ENCODE measurements around the gene EPHA7. TPM values are rescaled to one million over a fixed set of nuclear protein-coding genes. Genes with fewer than 3 reads are reported as not detected.

EPHA7 gene
- total and polyA plus RNA-seq, 2 experiments from 2014 or later: 6.9 to 19.2 TPM

- H2AFZ ChIP-seq: no peak overlapping the region
- 82% methylated on average over 3 of the region's 3 CpGs for WGBS (ENCODE audit: low lambda C conversion rate, missing lambda C conversion rate)
- no peak for TF ChIP-seq EZH2phosphoT487 (IDR thresholded peaks at IDR 0.05; ENCODE audit: low read depth, severe bottlenecking, unreplicated experiment)
- no peak for TF ChIP-seq EZH2 (IDR thresholded peaks at IDR 0.05; ENCODE audit: borderline replicate concordance)
- TF ChIP-seq CTCF (IDR thresholded peaks at IDR 0.05; ENCODE audit: poor library complexity): no peak
- H3K4me3 ChIP-seq: no peak overlapping the region
- no peaks in the 10 kb centered on the region for H4K20me1 ChIP-seq (ENCODE audit: insufficient read depth, poor library complexity, severe bottlenecking)
- H3K4me2 ChIP-seq: no peak overlapping the region
- no peak overlapping the region for H3K27ac ChIP-seq
- no peaks in the 10 kb centered on the region for H3K79me2 ChIP-seq
- no peaks in the 10 kb centered on the region for H3K9me2 ChIP-seq (replicated peaks; ENCODE audit: insufficient read depth)
- no peaks in the 10 kb centered on the region for H3K27me3 ChIP-seq
- no peaks in the 10 kb centered on the region for H3K4me1 ChIP-seq (ENCODE audit: insufficient read depth)
- no peaks in the 10 kb centered on the region for H3K36me3 ChIP-seq (replicated peaks; ENCODE audit: insufficient read depth, low read depth)
- H3K9me3 ChIP-seq (ENCODE audit: low read depth): no peaks in the 10 kb centered on the region
- no peak for DNase-seq (ENCODE audit: low spot score)
These were observed 49.7 kb downstream of the EPHA7 start for GRCh38 chr6:93369586-93370134.

GRCh38 chr6:93366506-93366905, 52.9 kb downstream of the EPHA7 start:
- Histone ChIP-seq H3K36me3 (replicated peaks; ENCODE audit: insufficient read depth, low read depth) (no peaks in the 10 kb centered on the region), H2AFZ (no peak overlapping the region), H4K20me1 (ENCODE audit: insufficient read depth, poor library complexity, severe bottlenecking) (no peaks in the 10 kb centered on the region), H3K4me2 (no peak overlapping the region), H3K79me2 (no peaks in the 10 kb centered on the region), H3K27ac (no peak overlapping the region), H3K4me3 (no peak overlapping the region), H3K9me3 (ENCODE audit: low read depth) (no peaks in the 10 kb centered on the region), H3K9me2 (replicated peaks; ENCODE audit: insufficient read depth) (no peaks in the 10 kb centered on the region), H3K4me1 (ENCODE audit: insufficient read depth) (no peaks in the 10 kb centered on the region), H3K27me3 (no peaks in the 10 kb centered on the region)
- TF ChIP-seq CTCF (IDR thresholded peaks at IDR 0.05; ENCODE audit: poor library complexity) (no peak), EZH2 (IDR thresholded peaks at IDR 0.05; ENCODE audit: borderline replicate concordance) (no peak), EZH2phosphoT487 (IDR thresholded peaks at IDR 0.05; ENCODE audit: low read depth, severe bottlenecking, unreplicated experiment) (no peak)
- DNase-seq (ENCODE audit: low spot score): no peak
- 82% methylated on average over 7 of the region's 7 CpGs for WGBS (ENCODE audit: low lambda C conversion rate, missing lambda C conversion rate)

GRCh38 chr6:93365445-93365844, 53.9 kb downstream of the EPHA7 start:
- no peak overlapping the region for H2AFZ ChIP-seq
- H3K27me3 ChIP-seq: no peaks in the 10 kb centered on the region
- no peaks in the 10 kb centered on the region for H3K4me1 ChIP-seq (ENCODE audit: insufficient read depth)
- H3K79me2 ChIP-seq: no peaks in the 10 kb centered on the region
- no peaks in the 10 kb centered on the region for H4K20me1 ChIP-seq (ENCODE audit: insufficient read depth, poor library complexity, severe bottlenecking)
- DNase-seq (ENCODE audit: low spot score): no peak
- no peaks in the 10 kb centered on the region for H3K9me3 ChIP-seq (ENCODE audit: low read depth)
- TF ChIP-seq EZH2 (IDR thresholded peaks at IDR 0.05; ENCODE audit: borderline replicate concordance): no peak
- no peak for TF ChIP-seq CTCF (IDR thresholded peaks at IDR 0.05; ENCODE audit: poor library complexity)
- no peak for TF ChIP-seq EZH2phosphoT487 (IDR thresholded peaks at IDR 0.05; ENCODE audit: low read depth, severe bottlenecking, unreplicated experiment)
- H3K9me2 ChIP-seq (replicated peaks; ENCODE audit: insufficient read depth): no peaks in the 10 kb centered on the region
- H3K36me3 ChIP-seq (replicated peaks; ENCODE audit: insufficient read depth, low read depth): no peaks in the 10 kb centered on the region
- WGBS (ENCODE audit: low lambda C conversion rate, missing lambda C conversion rate): 85% methylated on average over 3 of the region's 3 CpGs
- no peak overlapping the region for H3K27ac ChIP-seq
- no peak overlapping the region for H3K4me2 ChIP-seq
- no peak overlapping the region for H3K4me3 ChIP-seq

Data from hepatocyte (in vitro differentiated cells).